ENCODE measurements around the gene CPNE7. TPM values are rescaled to one million over a fixed set of nuclear protein-coding genes. Genes with fewer than 3 reads are reported as not detected.

The CPNE7 gene
- total RNA-seq (2014; rRNA removed; shearing (Covaris generic)), result 4.7 and 18.5 TPM in 2 replicates

DNA sequence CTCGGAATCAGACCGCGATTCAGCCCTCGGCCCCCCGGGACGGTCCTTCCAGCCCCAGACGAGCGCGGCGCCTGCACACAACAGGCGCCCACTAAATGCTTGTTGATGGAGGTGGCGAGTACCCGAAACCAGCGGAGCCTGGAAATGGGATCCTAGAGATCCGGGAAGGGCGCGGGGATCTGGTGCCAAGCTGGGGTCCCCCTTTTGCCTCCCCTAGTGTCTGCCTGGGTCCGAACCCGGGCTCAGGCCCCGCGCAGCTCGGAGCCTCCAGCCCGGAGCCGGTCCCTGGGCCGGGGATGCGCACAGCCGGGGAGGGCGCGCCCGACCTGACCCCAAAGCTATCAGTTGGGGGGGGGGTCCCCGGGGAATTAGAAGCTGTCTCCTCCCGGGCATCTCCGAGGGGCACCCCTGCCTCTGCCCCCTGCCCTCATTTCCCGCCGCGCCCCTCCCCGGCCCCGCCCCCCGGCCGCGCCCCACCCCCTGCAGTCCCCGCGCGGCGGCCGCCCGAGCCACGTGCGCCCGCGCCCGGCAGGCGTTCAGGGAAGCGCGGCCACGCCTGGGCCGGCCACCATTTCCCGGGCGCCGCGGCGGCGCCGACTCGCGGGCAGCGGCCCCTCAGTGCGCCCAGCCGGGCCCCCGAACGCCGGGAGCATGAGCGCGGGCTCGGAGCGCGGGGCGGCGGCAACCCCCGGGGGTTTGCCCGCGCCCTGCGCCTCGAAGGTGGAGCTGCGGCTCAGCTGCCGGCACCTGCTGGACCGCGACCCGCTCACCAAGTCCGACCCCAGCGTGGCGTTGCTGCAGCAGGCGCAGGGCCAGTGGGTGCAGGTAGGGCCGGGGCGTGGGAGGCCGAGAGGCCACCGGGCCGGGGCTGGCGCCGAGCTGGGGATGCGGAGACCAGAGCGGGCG, at the start of gene CPNE7:
TSS of gene CPNE7 (plus strand) at position 512 of the 906 bp plus-strand sequence. CDS start at position 652, 140 bp downstream.
- no peak for DNase-seq (ENCODE audit: low spot score)

DNA sequence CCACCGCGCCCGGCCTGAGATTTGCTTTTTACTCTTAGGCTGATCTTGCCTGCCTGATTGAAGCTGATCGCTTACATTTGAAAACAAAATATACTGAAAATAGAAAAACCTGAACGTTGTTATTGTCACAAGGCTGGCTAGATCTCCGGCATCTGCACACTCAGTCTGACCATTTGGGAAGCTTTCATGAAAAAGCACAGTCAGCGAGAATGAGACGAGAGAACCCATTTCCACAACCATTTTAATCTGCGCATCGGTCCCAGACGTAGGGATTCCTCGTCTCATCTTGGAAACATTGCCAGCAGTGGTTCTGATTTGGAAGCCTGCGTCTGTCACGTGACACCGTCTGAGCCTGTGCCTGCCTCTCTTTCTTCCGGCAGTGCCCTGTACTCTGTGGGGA, 46.5 kb upstream of the CPNE7 start:
- no peak for DNase-seq (ENCODE audit: low spot score)

DNA sequence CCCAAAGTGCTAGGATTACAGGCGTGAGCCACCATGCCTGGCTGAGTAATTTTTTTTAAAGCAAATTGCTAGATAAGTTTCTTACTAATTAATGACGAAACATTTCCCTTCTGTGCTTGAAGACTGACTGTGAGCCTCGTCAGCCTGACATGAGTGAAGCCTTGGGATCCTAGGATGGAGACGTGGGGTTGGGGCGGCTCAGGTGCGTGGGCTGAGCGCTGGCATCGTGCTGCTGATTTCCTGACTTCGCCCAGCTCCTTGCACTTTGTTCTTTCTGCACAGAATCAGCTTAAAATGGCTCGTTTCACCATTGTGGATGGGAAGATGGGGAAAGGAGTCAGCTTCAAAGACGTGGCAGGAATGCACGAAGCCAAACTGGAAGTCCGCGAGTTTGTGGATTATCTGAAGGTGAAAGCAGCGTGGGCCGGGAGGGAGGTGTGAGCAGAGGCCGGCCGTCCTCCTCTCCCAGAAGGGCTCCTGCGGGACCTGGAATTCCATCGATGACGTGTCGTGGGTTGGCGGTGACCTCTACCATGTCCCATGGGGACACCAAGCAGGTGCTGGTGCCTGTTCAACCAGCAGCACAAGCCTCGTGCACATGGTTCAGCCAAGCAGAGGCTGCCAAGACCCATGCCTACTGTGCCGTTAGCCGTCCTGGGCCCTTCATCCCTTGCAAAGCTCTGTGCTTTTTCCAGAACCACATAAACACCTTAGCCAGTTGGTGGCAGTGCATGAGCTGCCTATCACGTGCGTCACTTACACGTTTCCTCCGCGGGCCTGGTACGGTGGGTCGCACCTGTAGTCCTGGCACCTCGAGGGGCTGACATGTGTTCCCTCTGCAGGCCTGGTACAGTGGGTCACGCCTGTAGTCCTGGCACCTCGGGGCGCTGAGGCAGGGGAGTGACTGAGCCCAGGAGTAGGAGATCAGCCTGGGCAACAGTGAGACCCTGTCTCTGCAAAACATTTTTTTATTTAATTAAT, 44.9 kb upstream of the CPNE7 start:
- DNase-seq (ENCODE audit: low spot score), result no peak

DNA sequence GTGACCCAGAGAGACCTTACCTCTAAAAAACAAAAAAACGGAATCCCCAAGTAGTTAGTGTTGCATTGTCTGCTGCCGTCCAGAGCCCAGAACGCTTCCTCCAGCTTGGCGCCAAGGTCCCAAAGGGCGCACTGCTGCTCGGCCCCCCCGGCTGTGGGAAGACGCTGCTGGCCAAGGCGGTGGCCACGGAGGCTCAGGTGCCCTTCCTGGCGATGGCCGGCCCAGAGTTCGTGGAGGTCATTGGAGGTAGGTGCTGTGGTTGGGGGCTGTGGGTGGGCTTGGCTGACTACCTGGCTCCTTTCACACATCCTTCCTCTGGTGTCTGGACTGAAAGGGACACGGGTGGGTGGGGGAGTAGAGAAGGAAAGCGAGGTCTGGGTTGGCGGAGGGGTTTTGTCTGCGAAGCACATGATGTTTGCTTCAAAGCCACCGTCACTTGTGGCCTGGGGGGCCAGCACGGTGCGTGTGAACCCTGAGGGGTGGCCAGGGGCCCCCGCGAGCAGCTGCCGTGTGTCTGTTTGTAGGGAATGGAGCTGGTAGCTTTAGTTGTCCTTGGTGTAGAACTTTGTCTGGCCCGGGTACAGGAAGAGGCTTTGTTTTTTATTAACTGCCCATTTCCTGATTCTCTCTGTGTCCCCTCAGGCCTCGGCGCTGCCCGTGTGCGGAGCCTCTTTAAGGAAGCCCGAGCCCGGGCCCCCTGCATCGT, 43.6 kb upstream of the CPNE7 start:
- DNase-seq (ENCODE audit: low spot score), result no peak

DNA sequence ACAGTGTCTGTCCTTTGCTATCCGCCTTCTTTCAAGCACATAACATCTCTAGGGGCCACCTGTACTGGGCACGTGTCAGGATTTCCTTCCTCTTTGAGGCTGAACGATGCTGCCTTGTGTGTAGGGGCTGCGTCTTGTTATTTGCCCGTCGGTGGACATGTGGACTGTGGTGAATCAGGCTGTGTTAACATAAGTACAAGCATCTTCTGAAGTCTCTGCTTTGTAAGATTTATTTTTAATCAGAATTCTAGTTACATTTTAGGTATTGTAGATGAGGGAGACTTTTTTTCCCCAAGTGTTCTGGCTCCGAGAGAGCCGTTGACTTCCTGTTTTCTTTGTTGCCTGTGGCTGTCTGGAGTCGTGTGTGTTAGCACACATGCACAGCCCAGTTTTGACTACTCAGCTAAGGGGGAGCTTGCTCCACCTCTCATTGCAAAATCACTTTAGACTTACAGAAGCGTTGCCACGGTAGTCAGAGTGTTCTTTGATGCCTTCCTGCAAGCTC, 41.3 kb upstream of the CPNE7 start:
- no peak for DNase-seq (ENCODE audit: low spot score)

DNA sequence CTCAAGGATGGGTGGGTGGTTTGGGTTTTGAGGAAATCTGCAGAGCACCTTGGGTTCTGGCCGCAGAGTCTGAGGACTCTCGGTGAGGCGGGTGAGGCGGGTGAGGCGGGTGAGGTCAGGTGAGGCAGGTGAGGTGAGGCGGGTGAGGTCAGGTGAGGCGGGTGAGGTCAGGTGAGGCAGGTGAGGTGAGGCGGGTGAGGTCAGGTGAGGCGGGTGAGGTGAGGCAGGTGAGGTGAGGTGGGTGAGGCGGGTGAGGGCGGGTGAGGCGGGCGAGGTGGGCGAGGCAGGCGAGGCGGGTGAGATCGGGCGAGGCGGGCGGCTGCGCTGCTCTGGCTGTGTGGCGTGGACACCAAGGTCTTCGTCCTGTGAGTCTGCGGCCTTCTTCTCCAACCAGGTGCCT, 39.2 kb upstream of the CPNE7 start:
- no peak for DNase-seq (ENCODE audit: low spot score)

DNA sequence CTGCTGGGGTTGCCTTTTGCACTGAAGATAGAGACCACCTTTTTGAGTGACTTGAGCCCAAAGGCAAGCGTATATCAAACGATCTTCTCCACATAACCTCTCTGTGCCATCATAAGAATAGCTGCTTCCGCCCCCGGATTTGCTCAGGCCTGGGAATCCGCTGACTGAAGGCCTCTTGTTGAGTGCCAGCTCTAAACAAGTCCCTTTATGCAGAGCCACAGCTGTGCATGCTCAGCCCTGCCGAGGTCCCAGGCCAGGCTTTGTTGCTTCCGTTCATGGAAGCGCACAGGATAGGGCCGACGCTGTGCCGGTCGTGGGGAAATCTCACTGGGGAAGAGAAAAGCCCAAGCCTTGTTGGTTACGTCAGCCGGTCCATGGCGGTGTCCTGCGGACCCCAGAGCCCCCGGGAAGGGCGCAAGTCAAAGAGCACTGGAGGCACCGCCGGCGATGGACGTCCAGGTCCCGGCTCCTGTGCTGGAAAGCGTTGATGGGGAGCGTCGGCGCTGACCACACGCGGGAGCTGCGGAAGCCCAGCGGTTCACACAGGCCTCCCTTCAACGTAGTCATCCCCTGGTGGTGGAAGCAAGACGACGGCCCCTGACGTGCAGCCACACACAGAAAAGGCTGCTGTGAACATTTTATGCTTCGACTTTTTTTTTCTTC, 38.5 kb upstream of the CPNE7 start:
- no peak for DNase-seq (ENCODE audit: low spot score)

DNA sequence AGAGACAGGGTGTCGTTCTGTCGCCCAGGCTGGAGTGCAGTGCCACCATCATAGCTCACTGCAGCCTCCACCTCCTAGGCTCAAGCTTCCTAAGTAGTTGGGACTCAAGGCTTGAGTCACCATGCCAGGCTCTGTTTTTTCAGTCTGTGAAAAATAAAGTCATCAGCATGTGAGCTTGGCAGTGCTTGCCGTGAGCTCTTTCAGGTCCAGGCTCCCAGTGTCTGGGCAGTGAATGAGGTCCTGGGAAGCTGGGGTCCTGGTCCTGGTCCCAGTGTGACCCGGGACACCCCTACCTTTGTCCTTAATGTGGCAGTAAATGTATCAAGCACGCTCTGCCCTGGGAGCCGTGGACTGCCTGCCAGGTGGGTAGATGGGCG, 38.0 kb upstream of the CPNE7 start:
- DNase-seq (ENCODE audit: low spot score), result no peak

DNA sequence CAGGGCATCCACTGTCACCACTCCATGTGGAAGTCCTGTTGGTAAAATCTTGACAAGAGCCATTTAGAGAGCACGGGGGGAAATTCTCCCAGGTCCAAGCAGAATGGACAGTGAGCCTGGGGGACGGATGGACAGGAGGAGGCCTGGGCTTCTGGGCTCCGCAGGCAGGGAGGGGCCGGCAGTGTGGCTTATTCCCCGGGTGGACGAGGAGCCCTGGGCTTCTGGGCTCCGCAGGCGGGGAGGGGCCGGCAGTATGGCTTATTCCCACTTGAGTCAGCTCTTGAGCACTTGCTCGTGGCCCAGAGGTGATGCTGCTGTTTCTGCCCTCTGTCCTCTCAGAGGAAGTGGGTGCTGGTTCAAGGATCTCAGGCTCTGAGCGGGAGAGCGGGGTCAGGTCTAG, 37.3 kb upstream of the CPNE7 start:
- no peak for DNase-seq (ENCODE audit: low spot score)

DNA sequence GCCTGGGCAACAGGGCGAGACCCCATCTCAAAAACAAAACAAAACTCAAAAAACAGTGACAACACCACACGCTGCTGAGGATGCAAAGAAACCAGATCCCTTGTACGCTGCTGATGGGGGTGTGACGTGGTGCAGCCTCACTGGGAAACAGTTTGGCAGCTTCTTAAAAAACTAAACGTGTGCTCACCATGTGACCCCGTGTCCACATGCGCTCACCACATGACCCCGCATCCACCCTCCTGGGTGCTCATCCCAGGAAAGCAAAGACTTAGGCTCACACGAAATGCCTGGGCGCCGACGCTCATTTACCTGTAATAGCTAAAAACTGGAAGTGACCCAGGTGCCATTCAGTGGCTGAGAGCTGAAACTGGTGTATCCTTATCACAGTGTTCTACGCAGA, 35.0 kb upstream of the CPNE7 start:
- no peak for DNase-seq (ENCODE audit: low spot score)

DNA sequence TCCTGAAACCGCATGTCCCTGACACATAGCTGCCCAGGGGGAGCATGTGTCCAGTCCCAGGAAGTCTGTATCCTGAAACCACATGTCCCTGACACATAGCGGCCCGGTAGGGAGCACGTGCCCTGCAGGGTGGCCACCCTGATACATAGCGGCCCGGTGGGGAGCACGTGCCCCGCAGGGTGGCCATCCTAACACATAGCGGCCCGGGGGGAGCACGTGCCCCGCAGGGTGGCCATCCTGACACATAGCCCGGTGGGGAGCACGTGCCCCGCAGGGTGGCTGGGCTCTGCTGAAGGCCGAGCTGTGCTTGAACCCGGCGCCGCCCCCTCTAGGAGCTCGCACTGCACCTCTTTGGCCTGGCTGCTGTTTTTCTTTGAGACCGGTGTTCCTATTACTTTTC, 33.8 kb upstream of the CPNE7 start:
- DNase-seq (ENCODE audit: low spot score), result no peak

DNA sequence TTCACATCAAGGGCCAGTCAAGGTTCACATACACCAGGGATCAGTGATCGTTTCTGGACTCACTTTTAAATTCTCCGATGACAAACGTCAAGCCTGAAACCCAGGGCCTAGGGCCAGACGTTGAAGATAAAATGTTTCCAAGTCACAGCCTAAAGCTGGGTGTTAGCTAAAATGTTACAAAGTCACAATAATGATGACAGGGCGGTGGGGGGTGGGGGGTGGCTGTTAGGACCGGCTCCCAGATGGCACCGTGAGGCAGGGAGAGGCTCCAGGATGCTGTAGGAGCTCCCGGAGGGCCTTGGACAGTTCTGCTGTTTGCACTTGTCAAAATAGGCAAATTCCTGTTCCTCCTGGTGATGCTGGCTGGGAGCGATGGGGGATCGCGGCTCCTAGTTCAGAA, 31.4 kb upstream of the CPNE7 start:
- DNase-seq (ENCODE audit: low spot score), result no peak

DNA sequence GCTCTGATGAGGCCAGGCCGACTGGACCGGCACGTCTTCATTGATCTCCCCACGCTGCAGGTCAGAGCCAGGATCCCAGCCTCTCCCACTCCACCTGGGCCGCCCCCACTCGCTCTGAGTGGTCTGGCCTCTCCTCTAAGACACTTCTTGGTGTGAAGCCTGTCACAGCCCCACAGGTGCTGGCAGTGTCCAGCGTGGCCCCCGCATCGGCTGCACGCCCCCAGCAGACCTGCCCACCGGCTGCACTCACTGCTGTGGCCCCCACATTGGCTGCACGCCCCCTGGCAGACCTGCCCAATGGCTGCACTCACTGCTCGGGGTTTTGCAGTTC, 30.9 kb upstream of the CPNE7 start:
- DNase-seq (ENCODE audit: low spot score), result no peak

DNA sequence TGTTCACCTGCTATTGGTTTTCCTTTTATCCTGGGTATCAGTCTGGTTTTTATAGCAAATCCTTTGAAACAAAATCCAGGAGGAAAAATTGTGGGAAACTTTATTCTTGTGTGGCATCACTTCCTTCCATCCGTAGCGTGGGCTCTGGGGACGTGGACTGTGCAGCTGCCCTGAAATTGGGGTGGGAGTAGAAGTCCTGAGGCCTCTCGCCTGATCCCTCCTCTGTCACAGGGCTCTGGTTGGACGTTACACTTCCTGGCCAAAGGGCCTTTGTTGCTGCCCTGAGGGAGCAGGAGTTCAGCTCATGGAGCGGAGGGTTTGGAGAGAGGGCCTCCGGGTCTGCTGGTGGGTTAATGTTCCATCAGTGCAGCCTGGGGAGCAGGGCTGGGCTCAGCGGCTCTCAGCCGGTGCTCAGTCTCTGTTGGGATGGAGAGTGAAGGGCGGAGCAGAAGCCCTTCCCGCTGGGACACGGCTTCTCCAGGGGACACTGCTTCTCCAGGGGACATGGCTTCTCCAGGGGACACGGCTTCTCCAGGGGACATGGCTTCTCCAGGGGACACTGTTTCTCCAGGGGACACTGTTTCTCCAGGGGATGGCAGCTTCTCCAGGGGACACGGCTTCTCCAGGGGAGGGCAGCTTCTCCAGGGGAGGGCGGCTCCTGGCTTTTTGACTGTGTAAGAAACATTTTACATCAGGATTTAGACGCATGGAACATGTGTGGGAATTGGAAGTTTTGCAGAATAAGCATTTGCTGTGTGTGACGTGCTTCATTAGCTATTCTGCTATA, 30.3 kb upstream of the CPNE7 start:
- DNase-seq (ENCODE audit: low spot score), result no peak

DNA sequence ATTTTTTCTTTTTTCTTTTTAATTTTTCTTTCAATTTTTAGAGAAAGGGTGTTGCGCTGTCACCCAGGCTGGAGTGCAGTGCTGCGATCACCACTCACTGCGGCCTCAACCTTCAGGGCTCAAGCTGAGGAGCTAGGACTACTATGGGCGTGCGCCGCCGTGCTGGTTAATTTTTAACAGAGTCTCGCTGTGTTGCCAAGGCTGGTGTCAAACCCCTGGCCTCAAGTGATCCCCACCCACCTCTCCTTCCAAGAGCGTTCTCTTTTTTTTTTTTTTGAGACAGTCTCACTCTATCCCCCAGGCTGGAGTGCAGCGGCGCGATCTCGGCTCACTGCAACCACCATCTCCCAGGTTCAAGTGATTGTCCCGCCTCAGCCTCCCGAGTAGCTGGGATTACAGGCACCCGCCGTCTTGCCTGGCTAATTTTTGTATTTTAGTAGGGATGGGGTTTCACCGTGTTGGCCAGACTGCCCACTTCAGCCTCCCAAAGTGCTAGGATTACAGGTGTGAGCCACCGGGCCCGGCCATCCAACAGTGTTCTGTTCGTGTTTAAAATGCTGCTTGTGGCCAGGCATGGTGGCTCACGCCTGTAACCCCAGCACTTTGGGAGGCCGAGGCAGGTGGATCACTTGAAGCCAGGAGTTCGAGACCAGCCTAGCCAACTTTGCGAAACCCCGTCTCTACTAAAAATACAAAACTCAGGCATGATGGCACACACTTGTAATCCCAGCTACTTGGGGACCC, 29.6 kb upstream of the CPNE7 start:
- DNase-seq (ENCODE audit: low spot score), result no peak

DNA sequence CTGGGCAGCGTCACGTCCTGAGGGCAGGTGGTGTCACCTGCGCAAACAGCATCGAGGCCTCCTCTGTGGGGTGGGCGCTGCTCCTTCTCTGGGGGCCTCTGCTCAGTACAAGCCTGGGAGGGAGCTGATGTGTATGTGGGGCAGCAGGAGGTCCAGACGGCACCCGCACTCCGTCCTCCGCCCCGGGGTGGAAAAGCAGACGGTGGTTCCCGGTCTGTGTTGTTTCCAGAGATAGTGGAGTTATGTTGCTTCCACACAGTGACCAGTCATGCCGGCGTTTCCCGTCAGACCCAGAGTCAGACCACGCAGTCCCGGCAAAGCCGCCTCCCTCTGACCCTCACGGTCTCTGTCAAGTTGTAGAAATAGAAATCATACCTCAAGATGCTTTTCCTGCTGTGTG, 28.8 kb upstream of the CPNE7 start:
- DNase-seq (ENCODE audit: low spot score), result no peak

DNA sequence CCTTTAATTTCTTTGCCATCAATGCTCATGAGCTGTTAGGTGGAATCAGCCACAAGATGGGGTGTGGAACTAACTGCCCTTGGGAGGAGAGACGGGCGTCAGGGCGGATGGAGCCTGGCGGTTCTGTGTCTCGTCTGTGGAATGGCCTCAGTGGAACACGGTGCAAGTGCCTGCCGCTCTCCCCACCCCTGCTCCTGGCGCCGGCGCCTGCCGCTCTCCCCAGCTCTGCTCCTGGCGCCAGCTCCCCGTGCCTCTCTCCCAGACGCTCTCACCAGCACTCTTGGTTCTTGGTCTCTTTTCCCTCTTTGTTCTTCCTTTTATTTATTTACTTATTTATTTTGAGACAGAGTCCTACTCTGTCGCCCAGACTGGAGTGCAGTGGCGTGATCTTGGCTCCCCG, 28.3 kb upstream of the CPNE7 start:
- no peak for DNase-seq (ENCODE audit: low spot score)

DNA sequence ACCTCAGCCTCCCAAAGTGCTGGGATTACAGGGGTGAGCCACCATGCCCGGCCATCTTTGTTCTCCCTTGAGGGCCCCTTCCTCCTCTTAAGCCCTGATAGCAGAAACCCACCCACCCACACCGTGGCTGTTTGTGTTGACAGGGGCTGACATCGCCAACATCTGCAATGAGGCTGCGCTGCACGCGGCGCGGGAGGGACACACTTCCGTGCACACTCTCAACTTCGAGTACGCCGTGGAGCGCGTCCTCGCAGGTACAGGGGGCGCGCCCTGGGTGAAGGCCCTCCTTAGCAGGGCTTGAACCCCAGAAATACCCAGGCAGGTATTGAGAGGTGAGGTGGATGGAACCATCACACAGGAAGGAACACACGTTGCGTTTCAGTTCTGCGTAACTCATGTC, 27.7 kb upstream of the CPNE7 start:
- DNase-seq (ENCODE audit: low spot score), result no peak

DNA sequence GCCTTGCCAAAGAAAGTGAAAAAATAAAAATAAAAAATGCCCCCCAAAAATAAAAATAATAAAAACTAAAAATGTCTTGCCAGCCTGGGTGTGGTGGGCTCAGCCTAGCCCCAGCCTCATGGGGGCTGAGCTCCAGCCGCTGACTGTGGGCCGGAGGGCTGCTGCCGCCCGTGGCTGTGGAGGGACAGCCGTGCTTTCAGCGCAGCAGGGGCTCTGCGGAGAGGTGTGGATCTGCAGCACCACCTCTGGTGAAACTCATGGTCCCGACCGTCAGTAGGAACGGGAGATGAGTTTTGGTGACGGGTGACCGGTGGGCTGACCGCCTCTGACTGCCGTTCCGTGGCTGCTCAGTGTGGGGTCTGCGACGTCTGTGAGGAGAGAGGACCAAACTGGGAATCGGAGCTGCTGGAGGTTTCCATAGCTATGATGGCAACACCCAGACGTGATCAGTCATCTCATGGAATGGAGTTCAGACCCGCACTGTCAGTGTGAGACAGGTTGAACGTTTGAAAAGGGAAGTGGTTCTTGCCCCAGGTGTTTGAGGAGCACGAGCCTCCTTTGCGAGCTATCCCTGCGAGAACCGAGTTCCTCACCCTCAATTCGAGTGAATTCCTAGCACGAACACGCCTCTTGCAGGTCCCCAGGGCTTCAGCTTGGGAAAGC, 27.1 kb upstream of the CPNE7 start:
- DNase-seq (ENCODE audit: low spot score), result no peak

Data from A172 (cell line).